IMR-90 (cell line): ENCODE measurements around the gene C22orf15. TPM values are rescaled to one million over a fixed set of nuclear protein-coding genes. Genes with fewer than 3 reads are reported as not detected.
A peak's percentile ranks its signal among the peaks of the same experiment; 100 is the strongest.

Experiments used
- ATAC-seq: fragments of 200-7000 bp; cut with Tn5 transposase; 2 replicates; pipeline ENCODE4 v1.9.1; 2020; ENCODE audit warnings: low read depth, mild to moderate bottlenecking, moderate library complexity
- BruUV-seq: library from RNA; stranded (reverse); fragments of 400-500 nt; replicated peaks from 2 replicates; lab custom pipeline; 2021; lab: Mats Ljungman, UMichigan
- CTCF ChIA-PET: fragments of 300-600 bp; formaldehyde crosslinking; extraction: SDS; loops from one replicate; lab custom pipeline; 2021; ENCODE audit warnings: antibody characterized with exemption; lab: Yijun Ruan, JAX
- POLR2A ChIA-PET: fragments of 300-600 bp; sonication (Branson Sonifier 250); formaldehyde crosslinking; loops from one replicate; lab custom pipeline; 2022; ENCODE audit warnings: antibody characterized with exemption; ENCODE audit not compliant: unreplicated experiment; lab: Charles Lee
- DNase-seq: peaks from one replicate; pipeline ENCODE4 v3.0.0; 2013
- H2AFZ ChIP-seq: replicated peaks from 2 replicates; pipeline ENCODE3; 2013; ENCODE audit warnings: low read length, mild to moderate bottlenecking; ENCODE audit not compliant: poor library complexity
- H2AK5ac ChIP-seq: 2 replicates; pipeline ENCODE4 v1.6.1; 2013; ENCODE audit warnings: low read depth, low read length, inconsistent platforms
- H2AK9ac ChIP-seq: replicated peaks from 2 replicates; pipeline ENCODE3; 2013; ENCODE audit warnings: mild to moderate bottlenecking, low read depth, low read length, moderate library complexity; ENCODE audit not compliant: poor library complexity
- H2BK120ac ChIP-seq: 2 replicates; pipeline ENCODE4 v1.6.1; 2013; ENCODE audit warnings: low read depth, low read length, inconsistent platforms
- H2BK15ac ChIP-seq: 3 replicates; pipeline ENCODE4 v1.6.1; 2013; ENCODE audit warnings: low read depth, low read length, inconsistent platforms
- H2BK20ac ChIP-seq: 2 replicates; pipeline ENCODE4 v1.6.1; 2013; ENCODE audit warnings: low read depth, mild to moderate bottlenecking, inconsistent platforms, low read length, moderate library complexity
- H2BK5ac ChIP-seq: 2 replicates; pipeline ENCODE4 v1.6.1; 2013; ENCODE audit warnings: mild to moderate bottlenecking, low read depth, low read length, inconsistent platforms; ENCODE audit not compliant: poor library complexity, severe bottlenecking
- H3K14ac ChIP-seq: replicated peaks from 2 replicates; pipeline ENCODE4 v1.6.1; 2013; ENCODE audit warnings: low read depth, low read length, inconsistent platforms
- H3K18ac ChIP-seq: 2 replicates; pipeline ENCODE4 v1.6.1; 2013; ENCODE audit warnings: low read depth, low read length, control low read depth
- H3K23ac ChIP-seq: 2 replicates; pipeline ENCODE4 v1.6.1; 2013; ENCODE audit warnings: low read depth, low read length, inconsistent platforms
- H3K27ac ChIP-seq: 2 replicates; pipeline ENCODE4 v1.5.1; 2013; ENCODE audit warnings: mild to moderate bottlenecking, control low read depth, low read length; ENCODE audit not compliant: insufficient read depth
- H3K27me3 ChIP-seq: 2 replicates; pipeline ENCODE4 v1.6.1; 2013; ENCODE audit warnings: low read length; ENCODE audit not compliant: control insufficient read depth, insufficient read depth
- H3K36me3 ChIP-seq: 2 replicates; pipeline ENCODE4 v1.6.1; 2013; ENCODE audit warnings: low read length, mixed read lengths; ENCODE audit not compliant: control insufficient read depth, insufficient read depth
- H3K4ac ChIP-seq: 2 replicates; pipeline ENCODE4 v1.6.1; 2013; ENCODE audit warnings: low read depth, low read length, inconsistent platforms
- H3K4me1 ChIP-seq: 2 replicates; pipeline ENCODE4 v1.6.1; 2013; ENCODE audit warnings: low read length, mixed read lengths; ENCODE audit not compliant: control insufficient read depth, insufficient read depth
- H3K4me2 ChIP-seq: 2 replicates; pipeline ENCODE4 v1.6.1; 2013; ENCODE audit warnings: low read depth, mild to moderate bottlenecking, control low read depth, low read length, moderate library complexity
- H3K4me3 ChIP-seq: 2 replicates; pipeline ENCODE4 v1.5.1; 2013; ENCODE audit warnings: low read depth, mild to moderate bottlenecking, control low read depth, low read length, moderate library complexity; ENCODE audit not compliant: insufficient read depth
- H3K56ac ChIP-seq: 2 replicates; pipeline ENCODE4 v1.6.1; 2013; ENCODE audit warnings: low read length, inconsistent platforms; ENCODE audit not compliant: insufficient read depth; ENCODE audit errors: extremely low read depth
- H3K79me1 ChIP-seq, 2 experiments: 2 replicates each; pipeline ENCODE4 v1.6.1; 2013; ENCODE audit warnings: low read length in 2 of 2, inconsistent platforms in 1 of 2, low read depth in 1 of 2
- H3K9ac ChIP-seq: 2 replicates; pipeline ENCODE4 v1.6.1; 2013; ENCODE audit warnings: low read depth, low read length, control low read depth
- H3K9me1 ChIP-seq: 2 replicates; pipeline ENCODE4 v1.6.1; 2013; ENCODE audit warnings: low read length, inconsistent platforms; ENCODE audit not compliant: insufficient read depth
- H3K9me3 ChIP-seq: 2 replicates; pipeline ENCODE4 v1.6.1; 2013; ENCODE audit warnings: low read length; ENCODE audit not compliant: control insufficient read depth, insufficient read depth
- H4K20me1 ChIP-seq: 2 replicates; pipeline ENCODE4 v1.6.1; 2013; ENCODE audit warnings: low read length, inconsistent platforms; ENCODE audit not compliant: insufficient read depth
- H4K5ac ChIP-seq: 2 replicates; pipeline ENCODE4 v1.6.1; 2013; ENCODE audit warnings: mild to moderate bottlenecking, low read depth, low read length, control low read depth
- H4K8ac ChIP-seq, 2 experiments: 2 replicates each; pipeline ENCODE4 v1.6.1; 2013; ENCODE audit warnings: low read depth in 2 of 2, low read length in 2 of 2, control low read depth in 1 of 2, inconsistent platforms in 1 of 2
- H4K91ac ChIP-seq: 2 replicates; pipeline ENCODE4 v1.6.1; 2013; ENCODE audit warnings: low read depth, low read length, inconsistent platforms; ENCODE audit not compliant: insufficient read depth
- FOS ChIP-seq: fragments of 150-350 bp; IDR thresholded peaks from 2 replicates; pipeline ENCODE4 v1.6.1; 2016; ENCODE audit warnings: low read depth, low read length
- MAZ ChIP-seq: IDR thresholded peaks from 2 replicates; pipeline ENCODE4 v1.6.1; 2012; ENCODE audit warnings: low read depth, mild to moderate bottlenecking, low read length, improper control_type of control experiment, moderate library complexity, borderline replicate concordance
- RFX5 ChIP-seq: IDR thresholded peaks from 2 replicates; pipeline ENCODE4 v1.8.0; 2012; ENCODE audit warnings: low read depth, mild to moderate bottlenecking, low read length, moderate library complexity
- SMC3 ChIP-seq: fragments of 150-350 bp; IDR thresholded peaks from 2 replicates; pipeline ENCODE4 v1.6.1; 2016; ENCODE audit warnings: low read depth, mild to moderate bottlenecking, antibody characterized with exemption, low read length, moderate library complexity
- WGBS, 2 experiments: methylation state at CpG; one replicate each; pipeline versions ENCODE4 v1.1.5 to v1.1.7; 2013; ENCODE audit warnings: missing lambda C conversion rate in 2 of 2; ENCODE audit not compliant: insufficient read length in 1 of 2; ENCODE audit errors: extremely low coverage in 2 of 2; 5-methylcytosine and 5-hydroxymethylcytosine counted together
- dilution Hi-C: fragments of 300-500 bp; cut with HindIII; formaldehyde crosslinking; loops from one replicate; pipeline ENCODE4 v1.14.3; 2018; ENCODE audit warnings: low sequenced_read_pairs; ENCODE audit not compliant: unreplicated experiment
- in situ Hi-C: fragments of 300-500 bp; cut with MboI; formaldehyde crosslinking; loops from 3 replicates; pipeline ENCODE4 v1.14.3; 2019; ENCODE audit warnings: low sequenced_read_pairs, inconsistent platforms, mixed read lengths
- intact Hi-C: fragments of 100-400 bp; cut with micrococcal nuclease; formaldehyde crosslinking; loops from 2 replicates; pipeline ENCODE4 v1.10.0; 2022
- polyA plus RNA-seq, 3 experiments: library from polyadenylated mRNA; depleted of rRNA; stranded (reverse); fragments of >200 nt; gene quantifications; 2 replicates each; pipeline ENCODE4 v1.2.3, GENCODE V29; 2012; ENCODE audit warnings: low replicate concordance in 1 of 3
- total RNA-seq: library from RNA; depleted of rRNA; stranded (reverse); fragments of >200 nt; gene quantifications from 2 replicates; pipeline ENCODE4 v1.2.3, GENCODE V29; 2012
- TF ChIP-seq, protein P1 (sequence below): fragments of 150-350 bp; IDR thresholded peaks from 2 replicates; pipeline ENCODE4 v1.6.1; 2016; ENCODE audit warnings: low read depth, mild to moderate bottlenecking, low read length, moderate library complexity, borderline replicate concordance

Gene C22orf15
- total and polyA plus RNA-seq, 2 of the 4 experiments (the other 2 are of a cell fraction): 2.3 to 3.1 TPM

DNA sequence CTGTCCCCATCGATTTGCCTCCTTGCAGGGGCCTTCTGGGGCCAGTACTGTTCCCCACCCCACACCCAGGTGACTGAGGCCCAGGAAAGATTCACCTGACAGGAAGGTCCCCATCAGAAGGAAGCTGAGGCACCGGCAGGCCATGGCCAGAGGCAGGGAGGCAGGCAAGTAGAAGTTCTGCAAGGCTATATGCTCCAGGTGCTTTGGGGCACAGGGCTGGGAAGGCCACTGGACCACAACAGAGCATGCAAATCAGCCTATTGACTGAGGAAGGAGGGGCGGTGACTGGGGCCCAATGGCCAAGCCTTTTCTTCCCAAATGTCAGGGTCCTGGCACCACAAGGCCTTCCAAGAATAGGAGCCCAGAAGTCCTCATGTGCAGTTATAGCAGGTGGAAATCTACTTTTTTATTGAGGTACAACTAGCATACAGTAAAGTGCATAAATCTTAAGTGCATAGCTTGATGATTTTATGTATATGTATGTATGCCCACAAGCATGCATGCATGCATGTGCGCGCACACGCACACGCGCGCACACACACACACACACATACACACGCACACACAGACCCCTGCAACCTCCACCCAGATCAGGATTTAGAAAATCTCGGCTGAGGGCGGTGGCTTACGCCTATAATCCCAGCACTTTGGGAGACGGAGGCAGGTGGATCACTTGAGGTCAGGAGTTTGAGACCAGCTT lies 8.4 kb upstream of the C22orf15 start, which contains the start of gene VPREB3:
TSS of gene VPREB3 (minus strand) at position 206 of the 700 bp plus-strand sequence. CDS start at position 144, 62 bp downstream.
- Histone ChIP-seq H3K27me3 (0 out of 2 replicates have a peak, but pooled peaks cover 1% of the 10 kb centered on the region), H3K36me3 (no peaks in the 10 kb centered on the region), H2AK9ac (peak within 1 kb of the TSS; percentile 24), H2AFZ (no peak within 1 kb of the TSS), H3K9me3 (no peaks in the 10 kb centered on the region), H2BK20ac (no peak within 1 kb of the TSS), H3K14ac (no peak within 1 kb of the TSS), H3K4ac (no peak within 1 kb of the TSS), H3K4me3 (no peak within 1 kb of the TSS), H3K4me2 (no peak within 1 kb of the TSS), H3K4me1 (peaks cover 4% of the 10 kb centered on the region), H4K20me1 (no peaks in the 10 kb centered on the region), H2BK15ac (no peak within 1 kb of the TSS), H2BK5ac (no peak within 1 kb of the TSS), H3K23ac (no peak within 1 kb of the TSS), H3K56ac (no peak within 1 kb of the TSS), H3K9me1 (peaks cover 5% of the 10 kb centered on the region), H4K5ac (no peak within 1 kb of the TSS), H2BK120ac (no peak within 1 kb of the TSS), H3K18ac (no peak within 1 kb of the TSS), H3K9ac (no peak within 1 kb of the TSS), H4K91ac (no peak within 1 kb of the TSS), H3K79me1 (peaks cover 8 to 14% of the 10 kb centered on the region in 2 experiments; a peak in 3 of 4 replicates), H2AK5ac (no peak within 1 kb of the TSS), H4K8ac (no peak within 1 kb of the TSS), H3K27ac (no peak within 1 kb of the TSS)
- DNase-seq (no peak), ATAC-seq (no peak)
- in situ Hi-C loops (no loop called here), intact Hi-C loops (no loop called here), dilution Hi-C loops (no loop called here)
- WGBS, 2 experiments: 92% methylated on average over 2 of the region's 14 CpGs; no CpG with 5 or more reads in 1 of the 2 experiments
- ChIA-PET POLR2A (no interaction called here), CTCF (interaction anchor here (0.7 kb wide), 1 partner anchor 1916 kb away, joined by 3 read pairs; no protein-coding TSS in a partner anchor)
- TF ChIP-seq SMC3 (no peak), FOS (no peak), MAZ (no peak), RFX5 (no peak)
- TF ChIP-seq, protein P1, sequence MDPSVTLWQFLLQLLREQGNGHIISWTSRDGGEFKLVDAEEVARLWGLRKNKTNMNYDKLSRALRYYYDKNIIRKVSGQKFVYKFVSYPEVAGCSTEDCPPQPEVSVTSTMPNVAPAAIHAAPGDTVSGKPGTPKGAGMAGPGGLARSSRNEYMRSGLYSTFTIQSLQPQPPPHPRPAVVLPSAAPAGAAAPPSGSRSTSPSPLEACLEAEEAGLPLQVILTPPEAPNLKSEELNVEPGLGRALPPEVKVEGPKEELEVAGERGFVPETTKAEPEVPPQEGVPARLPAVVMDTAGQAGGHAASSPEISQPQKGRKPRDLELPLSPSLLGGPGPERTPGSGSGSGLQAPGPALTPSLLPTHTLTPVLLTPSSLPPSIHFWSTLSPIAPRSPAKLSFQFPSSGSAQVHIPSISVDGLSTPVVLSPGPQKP: no peak
- no TSS peak for BruUV-seq
